ENCODE results near the gene AIFM1.

AIFM1 gene

DNA sequence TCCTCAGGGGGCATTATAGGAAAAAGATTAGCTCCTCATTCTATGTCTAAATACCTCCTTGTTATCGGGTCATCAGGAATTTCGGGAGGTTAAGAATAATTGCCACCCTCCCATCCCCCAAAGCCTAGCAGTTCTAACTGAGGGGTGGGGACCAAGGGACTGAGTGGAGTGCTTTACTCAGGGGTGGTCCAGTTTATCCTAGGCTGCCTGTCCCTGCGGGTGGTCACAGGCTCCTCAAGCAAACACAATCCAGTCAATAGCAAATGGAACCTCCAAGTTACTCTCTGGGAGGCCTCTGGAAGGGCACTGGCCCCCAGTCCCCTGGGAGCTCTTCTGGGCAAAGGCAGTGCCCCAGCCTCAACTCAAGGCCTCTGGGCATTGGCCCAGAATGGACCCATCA, 62.0 kb downstream of the AIFM1 start:
- no peak for DNase-seq (ENCODE audit: extremely low read depth, insufficient read length)
- H3K36me3 ChIP-seq (ENCODE audit: control insufficient read depth, insufficient read depth, low read length) = peaks cover 2% of the 10 kb centered on the region
- H3K4me3 ChIP-seq (replicated peaks; ENCODE audit: low read depth, low read length) = no peak overlapping the region
- TF ChIP-seq, protein P1, sequence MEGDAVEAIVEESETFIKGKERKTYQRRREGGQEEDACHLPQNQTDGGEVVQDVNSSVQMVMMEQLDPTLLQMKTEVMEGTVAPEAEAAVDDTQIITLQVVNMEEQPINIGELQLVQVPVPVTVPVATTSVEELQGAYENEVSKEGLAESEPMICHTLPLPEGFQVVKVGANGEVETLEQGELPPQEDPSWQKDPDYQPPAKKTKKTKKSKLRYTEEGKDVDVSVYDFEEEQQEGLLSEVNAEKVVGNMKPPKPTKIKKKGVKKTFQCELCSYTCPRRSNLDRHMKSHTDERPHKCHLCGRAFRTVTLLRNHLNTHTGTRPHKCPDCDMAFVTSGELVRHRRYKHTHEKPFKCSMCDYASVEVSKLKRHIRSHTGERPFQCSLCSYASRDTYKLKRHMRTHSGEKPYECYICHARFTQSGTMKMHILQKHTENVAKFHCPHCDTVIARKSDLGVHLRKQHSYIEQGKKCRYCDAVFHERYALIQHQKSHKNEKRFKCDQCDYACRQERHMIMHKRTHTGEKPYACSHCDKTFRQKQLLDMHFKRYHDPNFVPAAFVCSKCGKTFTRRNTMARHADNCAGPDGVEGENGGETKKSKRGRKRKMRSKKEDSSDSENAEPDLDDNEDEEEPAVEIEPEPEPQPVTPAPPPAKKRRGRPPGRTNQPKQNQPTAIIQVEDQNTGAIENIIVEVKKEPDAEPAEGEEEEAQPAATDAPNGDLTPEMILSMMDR (IDR thresholded peaks at IDR 0.05; ENCODE audit: insufficient read depth, low read length, poor library complexity, severe bottlenecking) = no peak
- no peaks in the 10 kb centered on the region for H3K27me3 ChIP-seq (replicated peaks; ENCODE audit: control insufficient read depth, insufficient read depth, low read length)

DNA sequence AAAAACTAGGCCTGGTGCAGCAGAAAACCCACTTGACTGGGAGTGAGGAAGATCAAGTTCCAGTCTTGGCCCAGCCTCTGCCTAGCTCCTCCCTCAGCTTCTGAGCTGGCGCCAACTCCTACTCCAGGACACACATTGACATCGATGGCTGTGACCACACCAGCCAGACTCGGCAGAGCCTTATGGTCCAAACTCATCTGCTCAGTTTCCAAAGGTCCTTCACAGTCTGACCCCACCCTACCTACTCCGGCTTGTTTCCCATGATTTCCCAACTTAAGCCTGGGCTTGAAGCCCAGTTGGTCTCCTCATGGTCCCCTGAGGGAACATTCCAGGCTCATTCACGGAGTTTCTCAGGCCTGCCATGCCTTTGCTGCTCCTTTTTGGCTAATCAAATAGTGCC, 65.5 kb downstream of the AIFM1 start:
- no peak for DNase-seq (ENCODE audit: extremely low read depth, insufficient read length)
- Histone ChIP-seq H3K36me3 (ENCODE audit: control insufficient read depth, insufficient read depth, low read length) (peaks cover 2% of the 10 kb centered on the region; the same call in 1 of the 2 replicates), H3K27me3 (replicated peaks; ENCODE audit: control insufficient read depth, insufficient read depth, low read length) (no peaks in the 10 kb centered on the region), H3K4me3 (replicated peaks; ENCODE audit: low read depth, low read length) (no peak overlapping the region)
- TF ChIP-seq, protein P1 (IDR thresholded peaks at IDR 0.05; ENCODE audit: insufficient read depth, low read length, poor library complexity, severe bottlenecking) = no peak

DNA sequence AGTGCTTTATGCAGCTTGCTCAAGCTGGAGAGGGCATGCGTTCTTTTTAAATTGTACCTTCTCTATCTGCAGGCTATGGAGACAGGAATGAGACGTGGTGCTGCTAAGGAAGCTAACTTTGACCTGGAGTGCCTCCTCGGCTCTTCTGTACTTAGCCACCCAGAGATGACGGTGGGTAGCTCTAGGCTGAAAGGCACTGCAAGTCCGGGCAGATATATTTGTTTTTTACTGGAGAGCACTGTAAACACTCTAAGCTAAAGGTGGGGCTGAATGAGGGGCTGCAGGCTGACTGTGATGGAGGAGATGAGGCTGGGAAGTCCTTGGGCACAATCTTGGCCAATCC, 67.5 kb downstream of the AIFM1 start:
- H3K27me3 ChIP-seq (replicated peaks; ENCODE audit: control insufficient read depth, insufficient read depth, low read length) = no peaks in the 10 kb centered on the region
- no peak for DNase-seq (ENCODE audit: extremely low read depth, insufficient read length)
- peaks cover 2% of the 10 kb centered on the region; the same call in 1 of the 2 replicates for H3K36me3 ChIP-seq (ENCODE audit: control insufficient read depth, insufficient read depth, low read length)
- TF ChIP-seq, protein P1 (IDR thresholded peaks at IDR 0.05; ENCODE audit: insufficient read depth, low read length, poor library complexity, severe bottlenecking) = no peak
- no peak overlapping the region for H3K4me3 ChIP-seq (replicated peaks; ENCODE audit: low read depth, low read length)

DNA sequence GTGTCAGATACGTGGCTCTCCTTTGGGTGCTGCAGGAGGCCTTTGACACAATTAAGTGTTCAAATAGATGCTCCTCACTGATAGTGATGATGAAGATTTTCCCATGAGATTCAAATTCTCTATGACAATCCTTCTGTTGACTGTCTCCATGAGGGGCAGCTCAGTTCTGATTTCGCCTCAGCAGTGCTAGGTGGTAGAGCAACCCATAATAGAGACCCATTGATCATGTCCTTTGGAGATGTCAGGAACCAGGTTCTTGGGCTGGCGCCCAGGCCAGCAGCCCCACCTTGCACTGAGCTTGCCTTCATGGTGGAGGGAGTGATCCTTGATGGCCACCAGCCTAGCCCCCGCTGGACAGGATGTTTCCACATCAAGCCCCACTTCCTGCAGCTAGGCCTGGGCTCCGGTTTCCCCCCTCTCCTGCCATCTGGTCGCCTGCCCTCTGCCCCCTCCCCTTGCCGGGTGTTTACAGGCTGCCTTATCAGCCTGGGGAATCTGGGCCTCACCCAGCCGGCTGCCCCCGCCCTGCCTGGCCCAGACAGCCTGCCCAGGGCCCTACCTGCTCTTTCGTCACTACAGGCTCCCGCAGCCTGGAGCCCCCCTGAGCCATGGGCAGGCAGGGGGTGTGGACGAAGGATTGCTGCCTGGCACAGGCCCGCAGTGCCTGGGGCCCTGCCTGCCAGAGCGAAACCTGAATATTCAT, 68.0 kb downstream of the AIFM1 start:
- TF ChIP-seq, protein P1 (IDR thresholded peaks at IDR 0.05; ENCODE audit: insufficient read depth, low read length, poor library complexity, severe bottlenecking) = no peak
- H3K4me3 ChIP-seq (replicated peaks; ENCODE audit: low read depth, low read length) = no peak overlapping the region
- no peaks in the 10 kb centered on the region for H3K27me3 ChIP-seq (replicated peaks; ENCODE audit: control insufficient read depth, insufficient read depth, low read length)
- no peak for DNase-seq (ENCODE audit: extremely low read depth, insufficient read length)
- H3K36me3 ChIP-seq (ENCODE audit: control insufficient read depth, insufficient read depth, low read length) = peaks cover 2% of the 10 kb centered on the region; the same call in 1 of the 2 replicates

DNA sequence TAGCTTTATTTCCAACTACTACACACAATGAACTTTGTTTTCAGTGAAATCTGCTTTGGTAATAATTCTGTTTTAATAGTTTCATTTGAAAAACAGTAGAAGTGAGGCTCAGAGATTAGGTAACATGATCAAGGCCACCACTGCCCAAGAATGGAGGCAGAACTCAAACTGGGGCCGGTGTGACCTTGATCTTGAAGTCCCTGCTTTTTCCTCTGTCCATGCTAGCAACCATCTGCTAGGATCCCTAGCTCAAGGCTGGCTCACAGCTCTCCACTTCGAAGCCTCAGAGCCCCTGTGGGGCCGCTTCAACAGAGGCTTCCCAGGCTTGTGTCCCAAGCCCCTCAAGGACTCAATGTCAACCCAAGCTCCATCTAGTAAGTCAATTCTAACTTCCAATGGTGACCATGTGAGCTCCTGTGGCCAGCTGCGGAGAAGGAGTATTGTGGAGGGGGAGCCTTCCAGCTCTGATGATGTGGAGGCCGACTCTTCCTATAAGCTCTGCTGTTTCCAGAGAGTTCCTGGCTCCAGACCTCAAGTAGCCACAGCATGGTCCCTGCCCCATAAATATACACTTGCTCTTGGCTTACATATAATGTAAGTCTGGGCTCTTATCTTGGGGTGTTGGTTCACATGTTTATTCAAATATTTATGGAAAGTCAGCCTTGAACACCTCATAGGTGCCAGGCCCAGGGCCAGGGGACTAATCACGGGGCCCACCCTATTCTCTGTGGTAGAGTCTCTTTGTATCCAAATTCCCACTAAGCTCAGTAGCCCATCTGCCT, 70.2 kb downstream of the AIFM1 start:
- Histone ChIP-seq H3K27me3 (replicated peaks; ENCODE audit: control insufficient read depth, insufficient read depth, low read length) (no peaks in the 10 kb centered on the region), H3K36me3 (ENCODE audit: control insufficient read depth, insufficient read depth, low read length) (peaks cover 2% of the 10 kb centered on the region; the same call in 1 of the 2 replicates), H3K4me3 (replicated peaks; ENCODE audit: low read depth, low read length) (no peak overlapping the region)
- TF ChIP-seq, protein P1 (IDR thresholded peaks at IDR 0.05; ENCODE audit: insufficient read depth, low read length, poor library complexity, severe bottlenecking) = no peak
- no peak for DNase-seq (ENCODE audit: extremely low read depth, insufficient read length)
